T-helper 1 cell treated with Interleukin-12 subunit alpha and Interleukin-12 subunit beta and Interleukin-4 antibody, amounts not matched to agents 30 ng/mL and 1 ng/mL, for 36 hours (primary cell): ENCODE measurements around the gene OR6S1. TPM values are rescaled to one million over a fixed set of nuclear protein-coding genes. Genes with fewer than 3 reads are reported as not detected.
"Not testable (repeated sequence)": the region's sequence is repeated elsewhere in the genome, so short reads cannot be mapped to it uniquely, and the experiment has no call there.

Experiments
- intact Hi-C: fragments of 100-400 bp; cut with micrococcal nuclease; formaldehyde crosslinking; loops from one replicate; pipeline ENCODE4 v1.15.1; 2024
- total RNA-seq: library from RNA; stranded (reverse); gene quantifications from 2 replicates; pipeline ENCODE4 v1.2.3, GENCODE V29; 2022

OR6S1 gene
- total RNA-seq, 1 donor from 2014 or later = not detected

DNA sequence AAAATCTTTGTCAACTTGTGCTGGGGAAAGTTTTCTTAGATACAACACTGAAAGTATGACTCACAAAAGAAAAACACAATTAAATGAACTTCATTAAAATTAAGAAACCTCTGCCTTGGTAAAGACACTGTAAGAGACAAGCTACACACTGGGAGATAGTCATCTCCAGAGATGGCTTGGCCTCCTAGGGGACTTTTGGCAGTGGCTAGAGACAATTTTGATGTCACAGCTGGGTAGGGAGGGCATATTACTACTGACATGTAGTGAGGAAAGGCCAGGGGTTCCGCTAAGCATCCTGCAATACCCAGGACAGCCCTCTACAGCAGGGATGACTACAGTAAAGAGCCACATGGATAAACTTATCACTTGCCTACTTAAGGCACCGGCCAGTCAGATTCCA, 34.2 kb upstream of the OR6S1 start:
- intact Hi-C loops = no loop called here

DNA sequence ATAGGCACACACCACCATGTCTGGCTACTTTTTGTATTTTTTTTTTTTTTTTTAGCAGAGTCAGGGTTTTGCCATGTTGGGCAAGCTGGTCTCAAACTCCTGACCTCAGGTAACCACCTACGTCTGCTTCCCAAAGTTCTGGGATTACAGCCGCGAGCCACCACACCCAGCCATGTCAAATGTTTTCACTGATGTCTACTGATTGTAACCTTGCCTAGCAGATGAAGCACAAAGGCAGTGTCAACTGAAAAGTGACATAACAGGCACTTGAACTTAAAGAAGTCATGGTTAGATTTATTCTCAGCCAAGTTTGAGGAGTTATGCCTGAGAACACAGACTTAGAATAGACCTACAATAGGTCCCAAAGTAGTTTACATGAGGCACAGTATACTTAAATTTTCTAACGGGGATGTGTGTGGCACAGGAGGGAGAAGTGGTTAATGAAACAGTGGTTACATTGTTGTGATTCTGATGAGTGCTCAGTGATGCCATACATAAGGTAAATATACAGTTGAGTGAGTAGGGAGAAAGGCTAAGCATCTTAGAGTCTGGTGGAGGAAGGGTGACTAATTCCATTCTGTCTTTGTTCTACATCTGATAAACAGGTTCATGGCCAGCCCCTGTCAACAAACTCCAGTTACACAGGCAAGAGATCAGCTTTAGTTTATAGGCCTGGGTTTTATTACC, 30.2 kb upstream of the OR6S1 start:
- intact Hi-C loops = no loop called here

DNA sequence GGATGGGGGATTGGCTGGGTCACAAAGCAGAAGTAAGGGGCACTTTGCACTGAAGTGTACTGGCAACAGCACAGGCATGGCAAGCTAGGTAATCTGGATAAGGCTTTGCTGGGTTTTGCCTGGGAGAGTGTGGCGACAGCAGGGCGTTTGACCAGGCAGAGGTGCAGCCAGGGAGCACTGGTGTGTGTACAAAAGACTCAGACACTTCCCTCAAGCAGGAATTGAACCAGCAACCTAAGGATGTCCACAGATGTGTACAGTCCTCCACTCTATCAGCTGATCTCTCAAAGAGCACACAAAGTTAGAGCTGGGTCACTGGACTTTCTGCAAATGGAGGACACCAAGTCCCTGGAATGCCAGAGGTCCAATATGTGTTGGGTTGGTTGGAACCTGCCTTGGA, 27.5 kb upstream of the OR6S1 start:
- intact Hi-C loops = loop anchor here (1.0 kb wide), 1 partner anchor 12 kb away; no protein-coding TSS in a partner anchor

DNA sequence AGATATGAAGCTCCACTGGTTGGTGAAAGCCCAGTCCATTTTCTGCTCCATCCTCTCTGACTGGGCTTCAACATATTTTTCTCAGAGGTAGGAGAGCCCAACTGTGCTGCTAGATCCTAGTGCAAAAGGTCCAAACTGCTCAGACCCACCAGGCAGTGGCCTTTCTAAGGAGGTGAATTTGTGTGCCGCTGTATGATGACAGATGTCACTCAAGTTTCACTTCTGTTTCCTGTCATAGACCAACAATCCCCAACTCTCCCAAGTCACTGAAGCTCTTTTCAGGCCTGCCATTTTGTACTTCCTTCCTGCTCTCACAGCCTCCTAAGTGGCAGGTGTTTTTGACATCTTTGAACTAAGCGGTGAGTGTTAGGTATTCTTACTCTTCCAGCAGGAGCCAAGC, 26.5 kb upstream of the OR6S1 start:
- intact Hi-C loops = loop anchor here (1.0 kb wide), 1 partner anchor 13 kb away; no protein-coding TSS in a partner anchor

DNA sequence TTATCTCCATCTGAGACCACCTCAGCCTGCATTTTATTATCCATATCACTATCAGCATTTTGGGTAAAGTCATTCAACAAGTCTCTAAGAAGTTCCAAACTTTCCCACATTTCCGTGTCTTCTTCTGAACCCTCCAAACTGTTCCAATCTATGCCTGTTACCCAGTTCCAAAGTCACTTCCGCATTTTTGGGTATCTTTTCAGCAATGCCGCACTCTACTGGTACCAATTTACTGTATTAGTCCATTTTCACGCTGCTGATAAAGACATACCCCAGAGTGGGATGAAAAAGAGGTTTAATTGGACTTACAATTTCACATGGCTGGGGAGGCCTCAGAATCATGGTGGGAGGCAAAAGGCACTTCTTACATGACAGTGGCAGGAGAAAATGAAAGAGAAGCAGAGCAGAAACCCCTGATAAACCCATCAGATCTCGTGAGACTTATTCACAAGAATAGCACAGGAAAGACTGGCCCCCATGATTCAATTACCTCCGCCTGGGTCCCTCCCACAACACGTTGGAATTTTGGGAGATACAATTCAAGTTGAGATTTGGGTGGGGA, 25.0 kb upstream of the OR6S1 start:
- intact Hi-C loops = not testable (repeated sequence)

DNA sequence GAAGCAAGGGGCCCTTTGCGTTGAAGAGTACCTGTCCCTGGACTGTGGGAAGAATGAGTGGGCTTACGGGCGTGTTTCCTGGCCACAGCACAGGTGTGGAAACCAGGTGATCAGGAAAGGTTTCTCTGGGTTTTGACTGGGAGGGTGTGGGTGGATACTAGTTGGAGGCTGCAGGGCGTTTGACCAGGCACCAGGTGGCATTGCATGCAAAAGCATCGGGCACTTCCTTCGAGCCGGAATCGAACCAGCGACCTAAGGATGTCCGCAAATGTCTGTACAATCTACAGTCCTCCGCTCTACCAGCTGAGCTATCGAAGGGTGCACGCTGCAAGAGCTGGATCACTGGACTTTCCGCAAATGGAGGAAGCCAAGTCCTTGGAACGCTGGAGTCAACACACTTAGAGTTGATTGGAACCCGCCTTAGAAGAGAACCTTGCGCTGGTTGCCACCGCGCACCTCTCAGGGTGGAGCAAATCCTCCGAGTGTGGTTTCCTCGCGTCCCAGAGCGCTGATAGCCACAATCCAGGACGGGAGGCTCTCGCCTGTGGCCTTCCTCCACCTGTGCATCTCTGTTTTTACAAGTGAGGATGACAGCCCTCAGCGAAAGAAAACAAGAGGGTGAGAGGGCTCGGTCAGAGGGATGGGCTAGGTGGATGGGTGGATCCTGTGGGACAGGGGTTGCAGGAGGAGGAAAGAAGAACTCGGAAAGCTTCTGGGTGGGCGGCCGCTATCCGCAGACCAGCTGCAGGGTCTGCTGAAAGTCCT, 21.7 kb upstream of the OR6S1 start:
- intact Hi-C loops = loop anchor here (1.0 kb wide), 5 partner anchors 18 to 336 kb away; no protein-coding TSS in a partner anchor

DNA sequence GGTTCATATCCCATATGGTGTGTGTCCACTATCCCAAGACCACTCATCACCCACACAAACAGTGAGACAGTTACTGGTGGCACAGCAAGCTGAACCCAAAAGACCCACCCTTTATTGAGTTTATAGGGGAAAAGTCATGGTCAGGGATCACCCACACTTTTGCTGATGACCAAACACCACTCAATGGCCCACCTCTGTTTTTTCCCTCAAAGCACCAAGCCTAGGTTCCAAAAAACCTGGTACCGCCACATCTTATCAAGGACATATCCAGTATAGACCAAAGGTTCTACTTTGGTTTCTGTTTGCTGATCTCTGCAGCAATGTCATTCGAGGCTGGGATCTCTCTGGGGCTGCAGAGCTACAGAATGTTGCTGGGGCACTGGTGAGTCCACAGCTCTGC, 19.7 kb upstream of the OR6S1 start:
- intact Hi-C loops = no loop called here

DNA sequence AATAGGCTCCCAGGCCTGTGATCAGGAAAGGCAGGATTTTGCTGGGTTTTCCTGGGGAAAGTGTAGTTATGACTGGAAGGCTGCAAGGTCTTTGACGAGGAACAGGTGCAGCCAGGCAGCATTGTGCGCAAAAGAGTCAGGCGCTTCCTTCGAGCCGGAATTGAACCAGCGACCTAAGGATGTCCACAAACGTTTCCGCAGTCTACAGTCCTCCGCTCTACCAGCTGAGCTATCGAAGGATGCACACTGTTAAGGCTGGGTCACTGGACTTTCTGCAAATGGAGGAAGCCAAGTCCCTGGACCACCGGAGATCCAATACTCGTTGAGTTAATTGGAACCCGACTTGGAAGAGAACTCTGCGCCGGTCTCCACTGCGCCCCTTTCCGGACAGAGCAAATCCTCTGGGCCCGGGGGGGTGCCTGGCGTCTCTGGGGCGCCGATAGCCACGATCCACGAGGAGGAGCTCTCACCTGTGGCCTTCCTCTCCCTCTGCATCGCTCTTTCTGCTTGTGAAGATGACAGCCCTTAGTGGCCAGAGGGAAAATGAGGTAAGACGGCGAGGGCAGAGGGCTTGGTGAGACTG, 18.4 kb upstream of the OR6S1 start:
- intact Hi-C loops = loop anchor here (1.0 kb wide), 1 partner anchor 18 kb away; no protein-coding TSS in a partner anchor

DNA sequence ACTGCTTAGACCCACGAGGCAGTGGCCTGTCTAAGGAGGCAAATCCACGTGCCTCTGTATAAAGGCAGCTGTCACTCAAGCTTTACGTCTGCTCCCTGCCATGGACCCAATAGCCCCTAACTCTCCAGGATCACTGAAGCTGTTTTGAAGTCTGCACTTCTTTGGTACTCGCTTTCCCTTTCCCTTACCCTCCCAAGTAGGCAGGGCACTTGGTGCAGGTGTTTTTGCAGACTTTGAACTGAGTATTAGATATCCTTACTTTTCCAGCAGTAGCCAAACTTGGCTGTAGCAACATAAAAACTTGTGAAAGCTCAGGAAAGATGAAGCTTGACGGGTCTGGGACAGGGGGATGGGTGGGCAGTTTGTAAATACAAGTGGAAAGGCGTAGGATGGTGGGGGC, 17.8 kb upstream of the OR6S1 start:
- intact Hi-C loops = loop anchor here (1.0 kb wide), 1 partner anchor 17 kb away; no protein-coding TSS in a partner anchor

DNA sequence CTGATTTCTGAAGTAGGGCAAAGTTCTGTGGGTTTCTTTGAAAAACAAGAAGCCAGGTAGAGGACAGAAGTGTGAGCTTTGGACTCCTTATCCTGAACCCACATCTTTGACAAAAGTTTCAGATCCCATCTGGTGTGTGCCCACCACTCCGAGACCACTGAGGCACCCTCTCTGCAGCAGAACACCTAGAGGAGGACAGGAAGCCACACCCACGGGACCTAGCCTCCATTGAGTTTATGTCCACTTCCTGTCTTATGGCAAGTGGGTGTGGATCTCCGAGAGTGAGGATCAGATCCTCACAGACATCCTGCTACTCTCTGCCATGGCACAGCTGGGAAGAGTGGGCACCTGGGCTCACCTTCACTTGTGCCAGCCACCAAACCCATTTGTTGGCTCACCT, 16.8 kb upstream of the OR6S1 start:
- intact Hi-C loops = no loop called here

DNA sequence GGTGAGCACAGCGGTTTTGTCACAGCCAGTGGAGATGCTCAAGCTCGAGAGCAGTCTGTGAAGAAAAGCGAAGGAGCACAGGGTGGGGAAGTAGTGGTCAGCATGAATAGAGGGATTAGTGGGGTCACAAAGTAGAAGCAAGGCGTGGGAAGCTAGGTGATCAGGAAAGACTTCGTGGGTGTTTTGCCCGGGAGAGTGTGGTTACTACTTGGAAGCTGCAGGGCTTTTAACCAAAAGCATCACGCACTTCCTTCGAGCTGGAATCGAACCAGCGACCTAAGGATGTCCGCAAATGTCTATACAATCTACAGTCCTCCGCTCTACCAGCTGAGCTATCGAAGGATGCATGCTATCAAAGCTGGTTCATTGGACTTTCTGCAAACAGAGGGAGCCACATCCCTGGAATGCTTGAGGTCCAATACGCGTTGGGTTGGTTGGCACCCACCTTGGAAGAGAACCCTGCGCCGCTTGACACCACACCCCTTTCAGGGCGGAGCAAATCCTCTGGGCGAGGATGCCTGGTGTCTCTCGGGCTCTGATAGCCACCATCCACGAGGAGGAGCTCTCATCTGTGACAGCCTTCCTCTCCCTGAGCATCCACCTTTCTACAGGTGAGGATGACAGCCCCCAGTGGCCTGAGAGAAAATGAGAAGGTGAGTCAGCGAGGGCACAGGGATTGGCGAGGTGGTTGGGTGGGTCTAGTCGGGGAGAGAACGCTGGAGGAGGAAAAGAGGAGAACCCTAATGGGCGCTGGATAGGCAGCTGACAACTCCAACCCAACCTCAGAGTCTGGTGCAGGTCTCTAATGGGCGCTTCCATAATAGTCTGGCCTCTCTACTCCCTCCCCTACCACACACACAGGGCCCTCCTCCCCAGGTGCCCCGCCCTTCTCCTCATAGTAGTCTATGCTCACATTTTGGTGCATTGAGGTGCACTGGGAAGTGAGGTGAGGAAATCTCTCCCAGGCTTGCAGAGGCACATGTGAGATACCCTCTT, 16.0 kb upstream of the OR6S1 start:
- intact Hi-C loops = no loop called here

DNA sequence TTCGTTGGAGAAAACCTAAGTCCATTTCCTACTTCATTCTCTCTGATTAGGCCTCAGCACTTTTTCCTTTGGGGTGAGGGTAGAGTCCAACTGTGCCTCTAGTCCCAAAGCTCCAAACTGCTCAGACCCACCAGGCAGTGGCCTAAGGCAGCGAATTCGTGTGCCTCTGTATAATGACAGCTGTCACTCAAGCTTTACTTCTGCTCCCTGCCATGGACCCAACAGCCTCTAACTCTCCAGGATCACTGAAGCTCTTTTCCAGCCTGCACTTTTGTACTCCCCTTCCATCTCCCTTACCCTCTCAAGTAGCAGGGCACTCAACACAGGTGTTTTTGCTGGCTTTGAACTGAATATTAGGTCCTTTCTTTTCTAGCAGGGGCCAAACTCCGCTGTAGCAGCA, 14.8 kb upstream of the OR6S1 start:
- intact Hi-C loops = no loop called here

DNA sequence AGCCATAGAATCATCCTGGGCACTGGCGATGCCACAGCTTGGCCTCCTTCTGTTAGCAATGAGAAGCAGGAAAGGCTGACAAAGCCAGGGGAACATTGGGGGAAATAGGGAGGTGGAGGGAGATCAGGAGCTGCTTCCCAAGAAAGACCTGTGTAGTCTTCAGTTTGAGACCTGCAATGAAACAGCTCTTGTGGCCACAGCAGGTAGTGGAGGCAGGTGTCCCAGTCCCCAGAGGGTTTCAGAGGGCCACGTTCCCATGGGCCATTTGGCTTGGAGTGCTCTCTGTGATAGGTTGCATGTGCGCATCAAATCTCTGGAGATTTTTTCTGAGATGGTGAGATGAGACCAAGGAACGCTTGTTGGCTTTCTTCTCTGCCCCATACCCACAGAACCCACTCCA, 14.4 kb upstream of the OR6S1 start:
- intact Hi-C loops = no loop called here

DNA sequence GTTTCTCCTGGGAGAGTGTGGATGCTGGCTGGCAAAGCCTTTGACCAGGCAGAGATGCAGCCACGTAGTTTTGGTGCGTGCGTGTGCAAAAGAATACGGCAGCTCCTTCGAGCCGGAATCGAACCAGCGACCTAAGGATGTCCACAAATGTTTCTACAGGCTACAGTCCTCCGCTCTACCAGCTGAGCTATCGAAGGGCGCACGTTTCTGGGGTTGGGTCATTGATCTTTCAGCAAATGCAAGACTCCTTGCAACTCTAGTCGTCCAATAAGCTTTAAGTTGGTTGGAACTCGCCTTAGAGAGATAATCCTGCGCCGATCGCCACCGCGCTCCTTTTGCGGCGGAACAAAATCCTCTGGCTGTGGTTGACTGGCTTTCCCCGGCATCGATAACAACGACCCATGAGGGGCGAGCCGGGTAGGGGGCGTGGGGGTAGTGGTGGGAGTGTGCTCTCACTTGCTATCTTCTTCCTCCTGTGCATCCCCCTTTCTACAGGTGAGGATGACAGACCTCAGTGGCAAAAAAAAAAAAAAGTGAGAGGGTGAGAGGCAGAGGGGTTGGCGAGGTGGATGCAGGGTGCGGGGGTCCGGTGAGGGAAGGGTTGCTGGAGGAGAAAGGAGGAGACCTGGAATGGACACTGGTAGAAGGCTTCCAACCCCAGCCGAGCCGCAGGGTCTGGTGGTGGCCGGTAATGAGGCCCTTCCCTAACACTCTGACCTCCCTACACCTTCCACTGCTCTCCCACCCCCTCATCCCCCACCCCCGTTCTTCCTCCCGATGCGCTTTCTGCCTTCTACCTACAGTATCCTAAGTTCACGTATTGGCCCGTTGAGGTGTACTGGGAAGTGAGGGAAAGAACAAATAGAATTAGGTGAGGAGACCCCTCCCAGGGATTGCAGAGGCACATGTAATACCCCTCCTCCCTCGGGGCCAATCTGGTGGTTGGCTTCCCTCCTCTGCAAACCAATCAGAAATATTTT, 11.8 kb upstream of the OR6S1 start:
- intact Hi-C loops = loop anchor here (1.0 to 2.0 kb wide), 2 partner anchors 28 kb away; no protein-coding TSS in a partner anchor

DNA sequence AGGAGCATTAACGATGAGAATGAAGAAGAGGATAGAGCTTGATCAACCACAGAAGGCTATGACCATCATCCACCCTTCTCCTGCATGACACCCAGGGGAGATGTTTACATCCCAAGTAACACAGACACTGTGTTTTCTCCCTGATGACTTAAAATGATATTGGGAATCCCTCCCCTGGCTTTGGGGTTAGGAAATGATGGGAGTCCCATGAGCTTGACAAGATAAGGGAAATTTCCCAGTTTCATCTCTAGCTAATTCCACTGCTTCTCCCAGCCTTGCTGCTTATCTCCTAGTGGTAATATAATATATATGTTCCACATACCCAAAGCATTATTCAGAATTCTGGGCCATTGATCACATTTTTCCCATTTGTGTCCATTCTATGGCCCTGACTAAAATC, 4.0 kb upstream of the OR6S1 start:
- intact Hi-C loops = no loop called here

DNA sequence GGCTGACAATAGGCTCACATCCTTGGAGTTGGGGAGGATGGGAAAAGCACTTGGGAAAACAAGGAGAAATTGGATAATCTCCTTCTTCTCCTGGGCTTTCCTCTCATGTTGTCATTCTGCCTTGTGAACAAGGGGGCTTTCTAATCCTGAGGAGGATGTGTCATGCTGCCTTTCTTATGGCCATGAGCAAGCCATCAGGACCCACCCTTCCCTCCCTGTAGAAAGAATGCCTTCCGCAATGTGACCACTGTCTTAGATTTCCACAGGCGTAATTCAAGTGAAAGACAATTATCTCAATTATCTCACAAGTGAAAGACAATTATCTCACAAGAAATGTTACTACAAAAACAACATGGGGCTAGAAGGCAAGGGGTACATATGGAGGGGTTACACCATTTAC, 3.0 kb upstream of the OR6S1 start:
- intact Hi-C loops = no loop called here

DNA sequence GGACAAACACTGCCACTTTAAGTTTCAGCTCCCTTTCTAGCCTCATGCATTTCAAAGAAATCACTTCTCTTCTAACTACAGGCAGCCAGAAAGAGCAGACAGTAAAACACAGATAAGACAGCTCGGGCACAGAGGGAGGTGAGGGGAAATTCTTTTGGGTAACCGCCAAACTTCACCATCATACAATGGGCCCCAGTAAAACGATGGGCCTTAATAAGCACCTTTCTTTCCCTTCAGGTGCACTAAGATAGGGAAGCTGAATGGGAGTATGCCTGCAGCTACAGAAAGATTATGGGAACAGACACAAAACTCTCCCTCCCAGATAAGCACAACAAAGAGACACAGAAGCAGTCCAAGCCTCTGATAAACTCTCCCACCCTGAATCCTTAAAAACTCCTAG, 1.3 kb upstream of the OR6S1 start:
- intact Hi-C loops = loop anchor here (1.0 kb wide), 1 partner anchor 17 kb away; no protein-coding TSS in a partner anchor

DNA sequence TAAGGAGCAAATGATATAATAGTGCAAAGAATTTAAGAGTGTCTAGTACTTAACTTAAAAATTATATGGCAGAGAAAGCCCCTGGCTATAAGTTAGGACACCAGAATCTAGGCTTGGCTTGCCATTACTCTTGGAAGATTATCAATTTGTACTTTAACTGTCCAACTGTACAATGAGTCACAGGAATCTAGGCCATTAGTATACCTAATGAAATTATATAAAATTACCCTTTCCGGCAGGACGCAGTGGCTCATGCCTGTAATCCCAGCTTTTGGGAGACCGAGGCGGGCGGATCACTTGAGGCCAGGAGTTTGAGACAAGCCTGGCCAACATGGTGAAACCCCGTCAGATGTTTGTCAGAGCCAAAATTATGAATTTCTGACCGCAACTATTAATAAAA, 691 bp upstream of the OR6S1 start:
- intact Hi-C loops = loop anchor here (1.0 kb wide), 1 partner anchor 17 kb away; no protein-coding TSS in a partner anchor
